Right hindlimb (tissue), 1 donor: Measurements from ENCODE around the gene NF1.
"Not testable (repeated sequence)": the region's sequence is repeated elsewhere in the genome, so short reads cannot be mapped to it uniquely, and the experiment has no call there.

ENCODE experiments used
- DNase-seq: peaks from one replicate; pipeline ENCODE4 v3.0.0-alpha.2; 2018

Gene NF1

DNA sequence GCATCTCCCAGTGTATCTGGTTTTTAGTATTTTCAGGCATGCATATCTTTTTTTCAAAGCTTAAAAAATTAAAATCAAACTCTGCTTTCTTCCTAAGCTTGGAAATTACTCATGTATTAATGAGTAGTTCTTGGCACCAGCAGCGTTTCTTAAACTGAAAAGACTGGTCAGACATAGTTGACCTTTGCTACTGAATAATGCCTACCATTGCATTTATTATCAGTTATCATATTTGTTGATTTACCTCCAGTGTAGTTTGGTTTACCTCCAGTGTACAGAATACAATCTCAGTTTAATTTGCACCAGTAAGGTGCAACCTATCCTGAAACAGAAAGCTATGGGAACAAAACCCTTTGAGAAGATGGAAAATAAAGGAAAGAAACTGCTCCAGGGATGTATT is 261.2 kb downstream of the NF1 start:
- DNase-seq, result no peak

- DNase-seq, result no peak
Measured at GRCh38 chr17:31357091-31357490, 262.3 kb downstream of the NF1 start.

- no peak for DNase-seq
Measured at GRCh38 chr17:31357839-31358394, 263.1 kb downstream of the NF1 start.

DNA sequence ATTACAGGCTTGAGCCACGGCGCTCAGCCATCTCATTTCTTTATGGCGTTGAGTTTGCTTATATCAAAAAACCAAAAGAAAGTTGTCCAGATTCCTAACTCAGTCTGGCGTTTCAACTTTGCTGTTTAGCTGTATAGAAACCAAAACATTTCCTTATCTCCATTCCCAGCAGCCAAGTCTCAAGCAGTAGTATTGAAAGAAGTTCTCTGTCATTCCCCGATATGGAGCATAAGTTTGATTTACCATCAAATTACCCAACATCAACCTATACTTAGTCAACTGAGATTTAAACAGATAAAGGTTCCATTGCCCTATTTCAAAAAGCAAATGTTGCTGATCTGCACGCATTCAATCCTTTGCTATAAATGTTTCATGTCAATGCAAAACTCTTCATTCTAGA is 269.2 kb downstream of the NF1 start:
- no peak for DNase-seq

DNA sequence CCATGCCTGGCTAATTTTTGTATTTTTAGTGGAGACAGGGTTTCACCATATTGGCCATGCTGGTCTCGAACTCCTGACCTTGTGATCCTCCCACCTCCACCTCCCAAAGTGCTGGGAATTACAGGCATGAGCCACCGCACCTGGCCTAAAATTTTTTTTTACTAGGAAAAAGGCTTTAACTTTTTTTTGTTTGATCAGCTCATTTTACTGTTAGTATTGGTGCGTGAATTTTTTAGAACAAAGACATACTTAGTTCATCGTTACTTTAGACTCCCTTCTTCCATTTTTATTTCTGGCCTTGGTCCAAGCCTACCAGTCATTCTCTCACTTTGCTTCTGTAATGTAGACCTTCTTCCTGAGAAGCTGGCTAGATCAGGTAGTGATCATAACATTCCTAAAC is 271.3 kb downstream of the NF1 start:
- no peak for DNase-seq

GRCh38 chr17:31369266-31369665 is 274.5 kb downstream of the NF1 start:
- DNase-seq, result no peak

GRCh38 chr17:31371511-31372097 is 276.8 kb downstream of the NF1 start:
- no peak for DNase-seq

DNA sequence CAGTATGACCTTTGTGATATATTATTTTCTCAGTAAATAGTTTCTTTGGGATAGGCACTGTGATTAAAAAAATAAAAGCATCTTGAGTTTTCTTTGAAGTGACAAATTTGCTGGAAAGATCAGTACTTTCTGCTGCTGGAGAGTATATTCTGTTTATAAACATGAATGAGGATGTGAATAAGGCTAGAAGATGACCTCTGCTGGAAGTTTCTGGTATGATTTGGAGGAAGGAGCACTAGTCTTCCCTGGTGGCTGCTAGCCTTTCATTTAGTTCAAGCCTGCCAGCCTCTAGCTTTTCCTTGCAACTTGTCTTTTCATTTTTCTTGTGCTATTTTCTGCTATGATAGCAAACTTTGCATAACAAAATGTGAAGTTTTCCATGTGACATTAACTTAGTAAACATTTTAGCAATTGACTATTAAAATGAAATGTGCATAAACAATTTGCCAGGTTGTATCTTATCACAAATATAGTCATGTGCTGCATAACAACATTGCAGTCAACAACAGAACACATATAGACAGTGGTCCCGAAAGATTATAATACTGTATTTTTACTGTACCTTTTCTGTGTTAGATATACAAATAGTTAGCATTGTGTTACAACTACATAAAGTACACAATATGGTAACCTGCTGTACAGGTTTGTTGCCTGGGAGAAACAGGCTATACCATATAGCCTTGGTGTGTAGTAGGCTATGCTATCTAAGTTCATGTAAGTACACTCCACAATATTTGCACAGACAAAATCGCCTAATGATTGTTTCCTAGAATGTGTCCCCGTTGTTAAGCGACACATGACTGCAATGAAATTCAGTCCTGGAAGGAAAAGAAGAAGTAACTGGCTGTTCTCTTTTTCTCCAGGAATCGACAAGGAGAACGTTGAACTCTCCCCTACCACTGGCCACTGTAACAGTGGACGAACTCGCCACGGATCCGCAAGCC is 278.6 kb downstream of the NF1 start:
- no peak for DNase-seq

- no peak for DNase-seq
Measured at GRCh38 chr17:31374094-31374447, 279.3 kb downstream of the NF1 start.

- no peak for DNase-seq
Measured at GRCh38 chr17:31374503-31374902, 279.7 kb downstream of the NF1 start.

DNA sequence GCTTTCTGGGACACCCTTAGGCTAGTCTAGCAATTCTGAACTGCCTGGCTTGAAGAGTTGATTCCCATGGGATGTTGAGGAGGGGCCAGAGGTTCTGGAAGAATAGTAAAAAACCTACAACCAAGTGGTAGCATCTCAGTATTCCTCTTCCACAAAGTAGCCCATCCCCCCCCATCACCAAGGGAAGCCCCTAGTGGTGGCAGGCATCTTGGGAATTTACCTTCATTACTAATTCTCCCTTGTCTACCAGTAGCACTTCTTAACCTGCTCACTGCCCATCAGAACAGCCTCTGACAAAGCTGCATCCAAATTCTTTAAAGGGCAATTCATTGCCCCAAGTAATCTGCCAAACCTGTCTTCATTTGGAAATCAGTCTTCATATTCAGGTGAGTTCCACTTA is 283.9 kb downstream of the NF1 start:
- no peak for DNase-seq

DNA sequence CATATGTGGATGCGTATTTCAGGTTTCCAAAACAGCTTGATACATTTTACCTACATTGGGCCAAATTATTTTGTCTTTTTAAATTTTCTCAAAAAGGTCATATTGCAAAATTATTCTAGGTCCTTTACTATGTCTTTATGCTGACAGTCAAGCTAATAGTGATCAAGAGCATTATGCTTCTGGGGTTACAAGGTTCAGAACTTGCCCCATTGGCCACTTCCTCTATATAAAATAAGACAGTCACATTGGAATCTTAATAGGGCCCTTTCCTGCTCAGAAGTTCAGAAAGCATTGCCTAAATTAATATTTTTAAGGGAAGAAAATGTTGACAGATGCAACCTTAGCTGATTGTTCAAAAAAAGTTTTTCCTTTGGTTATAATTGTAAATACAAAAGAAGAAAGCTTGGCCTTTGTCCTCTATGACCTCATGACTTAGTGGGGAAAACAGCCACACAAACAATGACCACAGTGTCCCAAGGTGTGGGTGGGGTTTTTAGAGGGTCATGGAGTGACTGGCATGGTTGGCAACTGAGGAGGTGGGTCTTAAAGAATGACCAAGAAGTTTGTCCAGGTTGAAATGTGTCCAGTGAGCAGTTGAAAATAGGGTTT is 284.9 kb downstream of the NF1 start:
- DNase-seq, result no peak

DNA sequence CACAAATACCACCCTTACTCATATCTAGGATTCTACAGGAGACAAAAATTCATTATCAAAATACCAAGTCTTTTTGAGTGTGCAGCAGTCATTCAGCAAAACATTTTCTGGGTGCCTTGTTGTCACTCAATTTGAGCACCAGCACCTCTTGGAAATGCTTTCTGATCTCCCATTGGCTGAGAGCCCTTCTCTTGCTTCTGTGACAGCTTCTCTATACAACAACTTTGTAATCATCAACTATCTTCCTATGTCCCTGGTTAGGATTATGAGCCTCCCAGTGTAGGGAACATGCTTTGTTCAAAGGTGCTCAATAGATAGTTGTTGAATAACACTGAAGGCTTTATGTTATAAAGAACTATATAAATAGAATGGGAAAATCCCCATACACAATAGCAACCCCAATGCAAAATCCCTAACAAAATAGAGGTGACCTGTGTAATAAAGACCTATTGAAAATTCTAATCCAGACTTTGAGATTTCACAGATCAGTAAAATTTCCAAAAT is 286.4 kb downstream of the NF1 start:
- no peak for DNase-seq

DNA sequence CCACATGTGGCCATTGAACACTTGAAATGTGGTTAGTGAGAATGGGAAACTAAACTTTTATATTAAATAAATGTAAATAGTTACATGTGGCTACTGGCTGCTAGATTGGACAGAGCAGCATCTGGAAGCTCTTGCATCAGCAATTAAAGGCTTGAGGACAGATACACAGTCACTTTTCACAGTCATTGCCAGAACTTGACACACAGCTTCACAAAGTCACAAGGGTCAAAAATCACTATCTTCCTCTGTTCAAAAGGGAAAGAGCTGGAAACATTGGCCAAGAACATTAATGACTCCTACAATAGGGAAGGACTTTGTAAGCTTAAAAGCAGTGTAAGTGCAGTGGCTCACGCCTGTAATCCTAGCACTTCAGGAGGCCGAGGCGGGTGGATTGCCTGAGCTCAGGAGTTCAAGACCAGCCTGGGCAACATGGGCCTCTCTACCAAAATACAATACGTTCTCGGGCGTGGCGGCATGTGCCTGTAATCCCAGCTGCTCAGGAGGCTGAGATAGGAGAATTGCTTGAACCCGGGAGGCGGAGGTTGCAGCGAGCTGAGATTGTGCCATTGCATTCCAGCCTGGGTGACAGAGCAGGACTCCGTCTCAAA is 288.0 kb downstream of the NF1 start:
- DNase-seq, result not testable (repeated sequence)

DNA sequence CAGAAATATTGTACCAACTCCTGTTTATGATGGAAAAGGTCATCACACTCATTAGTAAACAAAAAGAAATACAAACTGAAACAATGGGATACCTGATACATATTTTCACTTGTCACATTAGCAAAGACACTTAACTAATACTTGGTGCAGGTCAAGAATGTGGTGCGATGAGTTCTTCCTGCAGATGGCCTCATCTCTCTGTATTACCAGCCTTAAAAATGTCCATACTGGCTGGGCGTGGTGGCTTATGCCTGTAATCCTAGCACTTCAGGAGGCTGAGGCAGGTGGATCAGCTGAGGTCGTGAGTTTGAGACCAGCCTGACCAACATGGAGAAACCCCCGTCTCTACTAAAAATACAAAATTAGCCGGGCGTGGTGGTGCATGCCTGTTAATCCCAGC is 288.7 kb downstream of the NF1 start:
- DNase-seq, result not testable (repeated sequence)

- DNase-seq, result no peak
Measured at GRCh38 chr17:31385428-31386285, 290.9 kb downstream of the NF1 start.

- no peak for DNase-seq
Measured at GRCh38 chr17:31386542-31387075, 291.8 kb downstream of the NF1 start.

DNA sequence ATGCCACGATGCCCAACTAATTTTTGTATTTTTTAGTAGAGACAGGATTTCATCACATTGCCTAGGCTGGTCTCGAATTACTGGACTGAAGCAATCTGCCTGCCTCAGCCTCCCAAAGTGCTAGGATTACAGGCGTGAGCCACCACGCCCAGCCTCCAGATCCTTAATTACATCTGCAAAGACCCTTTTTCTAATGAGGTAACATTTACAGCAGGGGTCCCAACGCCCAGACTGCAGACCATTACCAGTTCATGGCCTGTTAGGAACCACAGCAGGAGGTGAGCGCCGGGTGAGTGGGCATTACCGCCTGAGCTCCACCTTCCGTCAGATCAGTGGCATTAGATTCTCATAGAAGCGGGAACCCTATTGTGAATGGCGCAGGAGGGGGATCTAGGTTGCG is 292.7 kb downstream of the NF1 start:
- no peak for DNase-seq

DNA sequence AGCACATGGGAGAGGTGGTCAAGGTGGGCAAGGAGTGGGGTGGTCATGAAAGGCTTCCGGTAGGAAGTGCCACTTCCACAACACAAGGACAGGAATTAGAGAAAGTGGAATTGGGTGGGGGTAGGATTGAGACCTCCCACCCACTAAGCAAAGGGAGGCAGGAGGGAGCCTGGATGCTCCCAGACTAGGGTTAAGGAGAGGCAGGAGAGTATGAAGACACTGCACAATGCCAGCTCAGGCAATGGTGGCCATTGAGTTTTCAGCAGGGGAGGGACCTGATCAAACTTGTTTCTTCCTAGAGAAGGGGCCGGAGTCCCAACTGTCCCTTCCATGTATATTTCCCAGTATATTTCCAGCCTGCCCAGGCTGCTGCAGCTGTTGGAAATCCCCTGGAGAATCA is 293.6 kb downstream of the NF1 start:
- no peak for DNase-seq

GRCh38 chr17:31388770-31389656 is 294.2 kb downstream of the NF1 start:
- DNase-seq, result no peak
